Nephron (organoid): ENCODE measurements around the gene MMP25.
A peak's percentile ranks its signal among the peaks of the same experiment; 100 is the strongest.
"Not testable (repeated sequence)": the region's sequence is repeated elsewhere in the genome, so short reads cannot be mapped to it uniquely, and the experiment has no call there.

ENCODE experiments used
- H3K27ac Mint-ChIP-seq, 3 experiments: 2 replicates each; pipeline ENCODE4 v1.8.0; 2020; ENCODE audit warnings: mixed read lengths in 3 of 3, mild to moderate bottlenecking in 2 of 3, moderate library complexity in 1 of 3
- H3K27me3 Mint-ChIP-seq: 2 replicates; pipeline ENCODE4 v1.8.0; 2021; ENCODE audit warnings: low read depth, mild to moderate bottlenecking, moderate library complexity, mixed read lengths
- H3K36me3 Mint-ChIP-seq: 2 replicates; pipeline ENCODE4 v1.8.0; 2020; ENCODE audit warnings: low read depth, mixed read lengths
- H3K4me1 Mint-ChIP-seq: 2 replicates; pipeline ENCODE4 v1.8.0; 2020; ENCODE audit warnings: mixed read lengths
- H3K4me3 Mint-ChIP-seq, 3 experiments: 2 replicates each; pipeline ENCODE4 v1.8.0; 2020; ENCODE audit warnings: mild to moderate bottlenecking in 3 of 3, mixed read lengths in 3 of 3, moderate library complexity in 2 of 3
- H3K9me3 Mint-ChIP-seq: 2 replicates; pipeline ENCODE4 v1.8.0; 2020; ENCODE audit warnings: mixed read lengths
- CTCF ChIP-seq, 3 experiments: fragments of 200-600 bp; sonication (generic); IDR thresholded peaks; one replicate each; pipeline ENCODE4 v1.5.0; 2021; ENCODE audit warnings: antibody characterized with exemption in 3 of 3; ENCODE audit not compliant: unreplicated experiment in 3 of 3

The MMP25 gene

GRCh38 chr16:3049921-3050481 lies 3.6 kb downstream of the MMP25 start:
- no peak overlapping the region for H3K27ac Mint-ChIP-seq
- H3K4me1 Mint-ChIP-seq, result no peaks in the 10 kb centered on the region
- no peaks in the 10 kb centered on the region for H3K9me3 Mint-ChIP-seq
- peaks cover 66% of the 10 kb centered on the region for H3K27me3 Mint-ChIP-seq
- H3K4me3 Mint-ChIP-seq, result no peak overlapping the region
- TF ChIP-seq CTCF (IDR thresholded peaks at IDR 0.05; ENCODE audit: unreplicated experiment in 3 of 3), result no peak
- no peaks in the 10 kb centered on the region for H3K36me3 Mint-ChIP-seq

GRCh38 chr16:3050487-3050886 lies 4.1 kb downstream of the MMP25 start:
- Mint-ChIP-seq H3K4me3 (no peak overlapping the region), H3K4me1 (no peaks in the 10 kb centered on the region), H3K9me3 (no peaks in the 10 kb centered on the region), H3K27ac (no peak overlapping the region), H3K36me3 (no peaks in the 10 kb centered on the region), H3K27me3 (peaks cover 63% of the 10 kb centered on the region)
- no peak for TF ChIP-seq CTCF (IDR thresholded peaks at IDR 0.05; ENCODE audit: unreplicated experiment in 3 of 3)

- Mint-ChIP-seq H3K4me1 (no peaks in the 10 kb centered on the region), H3K4me3 (peak overlapping the region in 1 of 3 experiments; percentile 25), H3K27me3 (peaks cover 62% of the 10 kb centered on the region), H3K9me3 (no peaks in the 10 kb centered on the region), H3K27ac (no peak overlapping the region), H3K36me3 (no peaks in the 10 kb centered on the region)
- TF ChIP-seq CTCF (IDR thresholded peaks at IDR 0.05; ENCODE audit: unreplicated experiment in 3 of 3), result no peak
Observed at GRCh38 chr16:3051009-3051408, 4.6 kb downstream of the MMP25 start.

GRCh38 chr16:3051494-3051893 lies 5.1 kb downstream of the MMP25 start:
- peaks cover 62% of the 10 kb centered on the region for H3K27me3 Mint-ChIP-seq
- H3K9me3 Mint-ChIP-seq, result no peaks in the 10 kb centered on the region
- H3K27ac Mint-ChIP-seq, result no peak overlapping the region
- no peaks in the 10 kb centered on the region for H3K36me3 Mint-ChIP-seq
- no peak for TF ChIP-seq CTCF (IDR thresholded peaks at IDR 0.05; ENCODE audit: unreplicated experiment in 3 of 3)
- H3K4me1 Mint-ChIP-seq, result no peaks in the 10 kb centered on the region
- no peak overlapping the region for H3K4me3 Mint-ChIP-seq

GRCh38 chr16:3052571-3053329 lies 6.4 kb downstream of the MMP25 start:
- H3K36me3 Mint-ChIP-seq, H3K4me1 Mint-ChIP-seq, H3K4me3 Mint-ChIP-seq, H3K9me3 Mint-ChIP-seq, H3K27ac Mint-ChIP-seq: not testable (repeated sequence)
- peaks cover 52% of the 10 kb centered on the region for H3K27me3 Mint-ChIP-seq

GRCh38 chr16:3053330-3053710 lies 7.0 kb downstream of the MMP25 start:
- not testable (repeated sequence) for H3K4me1 Mint-ChIP-seq, H3K36me3 Mint-ChIP-seq, H3K27ac Mint-ChIP-seq, H3K4me3 Mint-ChIP-seq, H3K9me3 Mint-ChIP-seq
- peaks cover 46% of the 10 kb centered on the region for H3K27me3 Mint-ChIP-seq
